HEK293 (cell line): Measurements from ENCODE around the gene DOK1.

ENCODE experiments used
- CTCF ChIA-PET: fragments of 350-600 bp; formaldehyde crosslinking; extraction: SDS; loops from one replicate; lab custom pipeline; 2021; ENCODE audit warnings: antibody characterized with exemption; lab: Yijun Ruan, JAX
- POLR2A ChIA-PET: fragments of 300-600 bp; formaldehyde crosslinking; extraction: SDS; loops from one replicate; lab custom pipeline; 2020; ENCODE audit warnings: antibody characterized with exemption, inconsistent platforms; lab: Yijun Ruan, JAX
- H3K27ac ChIP-seq: fragments of 200-500 bp; sonication (Bioruptor generic); 2 replicates; pipeline ENCODE4 v1.5.1; 2014; ENCODE audit warnings: low read depth, low read length, control low read depth, inconsistent platforms; ENCODE audit errors: extremely low read depth
- H3K36me3 ChIP-seq, 2 experiments: fragments of 200-500 bp in 1 of 2; sonication (Bioruptor generic) in 1 of 2; 1 replicate in 1 of 2; 2 replicates in 1 of 2; pipeline ENCODE4 v1.5.1; 2014 to 2017; ENCODE audit warnings: inconsistent platforms in 2 of 2, low read length in 2 of 2; ENCODE audit not compliant: control insufficient read depth in 2 of 2, insufficient read depth in 1 of 2
- H3K4me1 ChIP-seq: fragments of 200-500 bp; sonication (Bioruptor generic); 2 replicates; pipeline ENCODE4 v1.5.1; 2014; ENCODE audit warnings: mild to moderate bottlenecking, low read length, inconsistent platforms; ENCODE audit not compliant: control insufficient read depth, insufficient read depth
- H3K4me3 ChIP-seq: 2 replicates; pipeline ENCODE4 v1.5.1; 2011; ENCODE audit warnings: low read depth, mild to moderate bottlenecking, control low read depth, low read length, moderate library complexity
- H3K9me3 ChIP-seq: fragments of 200-500 bp; sonication (Bioruptor generic); 2 replicates; pipeline ENCODE4 v1.5.1; 2014; ENCODE audit warnings: low read depth, low read length, inconsistent platforms; ENCODE audit not compliant: control insufficient read depth, insufficient read depth
- GLIS1 ChIP-seq: fragments of 450-650 bp; formaldehyde crosslinking; IDR thresholded peaks from 2 replicates; pipeline ENCODE4 v1.5.1; 2016; ENCODE audit warnings: missing biosample characterization, missing genetic modification characterization
- HOXC10 ChIP-seq: sonication (generic); formaldehyde crosslinking; IDR thresholded peaks from 2 replicates; pipeline ENCODE4 v1.8.1; 2023; ENCODE audit warnings: mild to moderate bottlenecking, missing genetic modification reagents
- INSM2 ChIP-seq: fragments of 450-650 bp; formaldehyde crosslinking; IDR thresholded peaks from 2 replicates; pipeline ENCODE4 v1.5.1; 2016; ENCODE audit warnings: missing biosample characterization, missing genetic modification characterization
- KLF1 ChIP-seq: fragments of 450-650 bp; formaldehyde crosslinking; IDR thresholded peaks from 2 replicates; pipeline ENCODE4 v1.5.1; 2016; ENCODE audit warnings: missing biosample characterization, missing genetic modification characterization
- KLF16 ChIP-seq: fragments of 450-650 bp; formaldehyde crosslinking; IDR thresholded peaks from 2 replicates; pipeline ENCODE4 v1.5.1; 2017; ENCODE audit warnings: missing biosample characterization, missing genetic modification characterization
- KLF7 ChIP-seq: fragments of 450-650 bp; formaldehyde crosslinking; IDR thresholded peaks from 2 replicates; pipeline ENCODE4 v1.5.1; 2016; ENCODE audit warnings: missing biosample characterization, missing genetic modification characterization, borderline replicate concordance
- KLF8 ChIP-seq: fragments of 450-650 bp; formaldehyde crosslinking; IDR thresholded peaks from 2 replicates; pipeline ENCODE4 v1.5.1; 2016; ENCODE audit warnings: missing biosample characterization, missing genetic modification characterization
- MYNN ChIP-seq: fragments of 450-650 bp; formaldehyde crosslinking; IDR thresholded peaks from 2 replicates; pipeline ENCODE4 v1.5.1; 2016; ENCODE audit warnings: missing biosample characterization, missing genetic modification characterization, borderline replicate concordance
- MZF1 ChIP-seq: fragments of 450-650 bp; formaldehyde crosslinking; IDR thresholded peaks from 2 replicates; pipeline ENCODE4 v1.5.1; 2017; ENCODE audit warnings: missing biosample characterization, missing genetic modification characterization, borderline replicate concordance
- OVOL3 ChIP-seq: fragments of 450-650 bp; formaldehyde crosslinking; IDR thresholded peaks from 2 replicates; pipeline ENCODE4 v1.5.1; 2016; ENCODE audit warnings: missing biosample characterization, missing genetic modification characterization
- SCRT2 ChIP-seq: fragments of 450-650 bp; formaldehyde crosslinking; IDR thresholded peaks from 2 replicates; pipeline ENCODE4 v1.5.1; 2016; ENCODE audit warnings: missing biosample characterization, missing genetic modification characterization
- SETDB1 ChIP-seq: IDR thresholded peaks from one replicate; pipeline ENCODE4 v1.6.1; 2017; ENCODE audit warnings: mild to moderate bottlenecking, low read length, moderate library complexity, mixed read lengths; ENCODE audit not compliant: insufficient read length
- ZBTB1 ChIP-seq: fragments of 450-650 bp; formaldehyde crosslinking; IDR thresholded peaks from 2 replicates; pipeline ENCODE4 v1.5.1; 2016; ENCODE audit warnings: missing biosample characterization, missing genetic modification characterization
- ZNF114 ChIP-seq: fragments of 450-650 bp; formaldehyde crosslinking; IDR thresholded peaks from 2 replicates; pipeline ENCODE4 v1.5.0; 2017; ENCODE audit warnings: missing biosample characterization, missing genetic modification characterization
- ZNF146 ChIP-seq: fragments of 450-650 bp; formaldehyde crosslinking; IDR thresholded peaks from 2 replicates; pipeline ENCODE4 v1.5.1; 2016; ENCODE audit warnings: missing biosample characterization, missing genetic modification characterization
- ZNF335 ChIP-seq: fragments of 450-650 bp; formaldehyde crosslinking; conservative IDR thresholded peaks from 2 replicates; pipeline ENCODE4 v1.5.1; 2016; ENCODE audit warnings: missing biosample characterization, missing genetic modification characterization
- ZNF398 ChIP-seq: fragments of 450-650 bp; formaldehyde crosslinking; IDR thresholded peaks from 2 replicates; pipeline ENCODE4 v1.5.1; 2017; ENCODE audit warnings: missing biosample characterization, missing genetic modification characterization
- ZNF404 ChIP-seq: fragments of 450-650 bp; formaldehyde crosslinking; IDR thresholded peaks from 2 replicates; pipeline ENCODE4 v1.5.1; 2017; ENCODE audit warnings: missing biosample characterization, missing genetic modification characterization
- ZNF473 ChIP-seq: fragments of 450-650 bp; formaldehyde crosslinking; IDR thresholded peaks from 2 replicates; pipeline ENCODE4 v1.5.1; 2017; ENCODE audit warnings: missing biosample characterization, missing genetic modification characterization
- ZNF623 ChIP-seq: fragments of 450-650 bp; formaldehyde crosslinking; IDR thresholded peaks from 2 replicates; pipeline ENCODE4 v1.5.1; 2016; ENCODE audit warnings: missing biosample characterization, missing genetic modification characterization
- ZNF791 ChIP-seq: fragments of 450-650 bp; formaldehyde crosslinking; IDR thresholded peaks from 2 replicates; pipeline ENCODE4 v1.5.1; 2016; ENCODE audit warnings: missing biosample characterization, missing genetic modification characterization
- ZSCAN23 ChIP-seq: fragments of 450-650 bp; formaldehyde crosslinking; IDR thresholded peaks from 2 replicates; pipeline ENCODE4 v1.5.1; 2016; ENCODE audit warnings: missing biosample characterization, missing genetic modification characterization
- TF ChIP-seq, protein P1 (sequence below): fragments of 450-650 bp; formaldehyde crosslinking; conservative IDR thresholded peaks from 2 replicates; pipeline ENCODE4 v1.5.1; 2016; ENCODE audit warnings: low read depth, missing biosample characterization, missing genetic modification characterization

The DOK1 gene

GRCh38 chr2:74566076-74566753 is 11.7 kb downstream of the DOK1 start:
- 0 out of 2 replicates have a peak, but pooled peaks have one; percentile 40 for TF ChIP-seq SCRT2 (tag by site-specific recombination)
- TF ChIP-seq KLF7 (tag by site-specific recombination) = no peak
- Histone ChIP-seq H3K9me3 (no peaks in the 10 kb centered on the region), H3K36me3 (no peaks in the 10 kb centered on the region), H3K27ac (no peak overlapping the region), H3K4me1 (no peaks in the 10 kb centered on the region), H3K4me3 (no peak overlapping the region)
- ChIA-PET POLR2A (interaction anchor here (1.3 kb wide), 1 partner anchor 11 kb away, joined by 4 read pairs; no protein-coding TSS in a partner anchor), CTCF (interaction anchor here (0.7 to 1.9 kb wide), 3 partner anchors 22 to 53 kb away, joined by 3 to 10 read pairs (median 4); no protein-coding TSS in a partner anchor)

DNA sequence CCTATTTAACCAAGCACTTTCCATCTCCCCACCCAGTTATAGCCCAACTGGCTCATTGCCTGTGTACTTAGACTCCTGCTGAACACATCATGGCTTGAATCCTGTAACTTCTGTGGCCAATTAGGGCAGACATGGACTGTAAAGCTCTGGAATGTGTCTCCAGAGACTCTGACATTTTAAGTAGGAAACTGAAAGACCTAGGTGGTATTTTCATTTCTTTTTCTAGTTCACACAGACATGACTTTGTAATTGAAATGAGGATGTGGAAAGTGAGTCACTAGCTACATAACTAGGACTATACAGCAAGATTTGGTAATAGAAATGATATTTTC is 12.2 kb downstream of the DOK1 start:
- POLR2A ChIA-PET = interaction anchor here (1.3 kb wide), 1 partner anchor 11 kb away, joined by 4 read pairs; no protein-coding TSS in a partner anchor
- no peak overlapping the region for H3K27ac ChIP-seq
- CTCF ChIA-PET = interaction anchor here (1.3 to 1.9 kb wide), 2 partner anchors 21 to 23 kb away, joined by 3 to 10 read pairs; no protein-coding TSS in a partner anchor

DNA sequence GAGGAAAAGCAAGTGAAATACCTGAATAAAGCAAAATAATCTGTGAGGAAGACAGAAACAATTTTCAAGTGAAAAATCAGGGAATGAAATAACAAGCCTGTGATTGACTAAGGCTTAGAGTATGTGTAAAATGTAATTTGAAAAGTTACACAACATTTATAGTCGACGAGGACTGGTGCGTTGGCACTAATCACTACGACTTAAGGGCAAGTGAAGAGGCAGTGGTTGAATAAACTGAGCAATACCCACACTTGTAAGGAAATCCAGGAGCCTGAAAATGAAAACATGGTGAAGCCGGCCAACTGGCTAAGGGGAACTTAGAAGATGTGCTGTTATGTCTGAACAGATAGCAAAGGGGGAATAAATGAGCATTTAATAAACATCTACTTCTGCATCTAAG is 13.4 kb downstream of the DOK1 start:
- POLR2A ChIA-PET = no interaction called here
- no peak overlapping the region for H3K4me3 ChIP-seq
- H3K27ac ChIP-seq = no peak overlapping the region
- H3K36me3 ChIP-seq = no peaks in the 10 kb centered on the region
- H3K4me1 ChIP-seq = no peaks in the 10 kb centered on the region
- TF ChIP-seq OVOL3 (tag by site-specific recombination) (no peak), ZNF791 (tag by site-specific recombination) (no peak), ZBTB1 (no peak), MYNN (tag by site-specific recombination) (no peak), ZNF335 (tag by site-specific recombination) (no peak), KLF8 (tag by site-specific recombination) (no peak), ZNF146 (tag by site-specific recombination) (no peak), MZF1 (tag by site-specific recombination) (no peak), ZNF114 (tag by site-specific recombination) (no peak), ZNF404 (tag by site-specific recombination) (no peak), ZSCAN23 (tag by site-specific recombination) (no peak), SETDB1 (no peak), HOXC10 (CRISPR knock-in tag) (no peak), INSM2 (tag by site-specific recombination) (no peak), ZNF623 (tag by site-specific recombination) (no peak), KLF1 (no peak)
- TF ChIP-seq, protein P1, sequence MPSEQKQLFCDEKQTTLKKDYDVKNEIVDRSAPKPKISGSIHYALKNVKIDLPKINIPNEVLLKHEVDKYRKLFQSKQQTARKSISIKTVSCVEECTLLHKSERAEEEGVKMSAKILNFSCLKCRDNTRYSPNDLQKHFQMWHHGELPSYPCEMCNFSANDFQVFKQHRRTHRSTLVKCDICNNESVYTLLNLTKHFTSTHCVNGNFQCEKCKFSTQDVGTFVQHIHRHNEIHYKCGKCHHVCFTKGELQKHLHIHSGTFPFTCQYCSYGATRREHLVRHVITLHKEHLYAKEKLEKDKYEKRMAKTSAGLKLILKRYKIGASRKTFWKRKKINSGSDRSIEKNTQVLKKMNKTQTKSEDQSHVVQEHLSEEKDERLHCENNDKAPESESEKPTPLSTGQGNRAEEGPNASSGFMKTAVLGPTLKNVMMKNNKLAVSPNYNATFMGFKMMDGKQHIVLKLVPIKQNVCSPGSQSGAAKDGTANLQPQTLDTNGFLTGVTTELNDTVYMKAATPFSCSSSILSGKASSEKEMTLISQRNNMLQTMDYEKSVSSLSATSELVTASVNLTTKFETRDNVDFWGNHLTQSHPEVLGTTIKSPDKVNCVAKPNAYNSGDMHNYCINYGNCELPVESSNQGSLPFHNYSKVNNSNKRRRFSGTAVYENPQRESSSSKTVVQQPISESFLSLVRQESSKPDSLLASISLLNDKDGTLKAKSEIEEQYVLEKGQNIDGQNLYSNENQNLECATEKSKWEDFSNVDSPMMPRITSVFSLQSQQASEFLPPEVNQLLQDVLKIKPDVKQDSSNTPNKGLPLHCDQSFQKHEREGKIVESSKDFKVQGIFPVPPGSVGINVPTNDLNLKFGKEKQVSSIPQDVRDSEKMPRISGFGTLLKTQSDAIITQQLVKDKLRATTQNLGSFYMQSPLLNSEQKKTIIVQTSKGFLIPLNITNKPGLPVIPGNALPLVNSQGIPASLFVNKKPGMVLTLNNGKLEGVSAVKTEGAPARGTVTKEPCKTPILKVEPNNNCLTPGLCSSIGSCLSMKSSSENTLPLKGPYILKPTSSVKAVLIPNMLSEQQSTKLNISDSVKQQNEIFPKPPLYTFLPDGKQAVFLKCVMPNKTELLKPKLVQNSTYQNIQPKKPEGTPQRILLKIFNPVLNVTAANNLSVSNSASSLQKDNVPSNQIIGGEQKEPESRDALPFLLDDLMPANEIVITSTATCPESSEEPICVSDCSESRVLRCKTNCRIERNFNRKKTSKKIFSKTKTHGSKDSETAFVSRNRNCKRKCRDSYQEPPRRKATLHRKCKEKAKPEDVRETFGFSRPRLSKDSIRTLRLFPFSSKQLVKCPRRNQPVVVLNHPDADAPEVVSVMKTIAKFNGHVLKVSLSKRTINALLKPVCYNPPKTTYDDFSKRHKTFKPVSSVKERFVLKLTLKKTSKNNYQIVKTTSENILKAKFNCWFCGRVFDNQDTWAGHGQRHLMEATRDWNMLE (tag by site-specific recombination) = no peak
- CTCF ChIA-PET = interaction anchor here (0.5 to 0.6 kb wide), 2 partner anchors 148 to 231 kb away, joined by 3 read pairs; no protein-coding TSS in a partner anchor
- H3K9me3 ChIP-seq = no peaks in the 10 kb centered on the region

More for the DNA sequence above, 12.2 kb downstream of the DOK1 start:
- Histone ChIP-seq H3K9me3 (no peaks in the 10 kb centered on the region), H3K36me3 (no peaks in the 10 kb centered on the region), H3K4me1 (no peaks in the 10 kb centered on the region), H3K4me3 (no peak overlapping the region)
- TF ChIP-seq KLF16 (no peak), GLIS1 (tag by site-specific recombination) (peak; percentile 77), ZNF473 (tag by site-specific recombination) (no peak), ZNF398 (tag by site-specific recombination) (no peak)
